Neural cell (in vitro differentiated cells): ENCODE data around the gene IL19. TPM values are rescaled to one million over a fixed set of nuclear protein-coding genes. Genes with fewer than 3 reads are reported as not detected.

ENCODE experiments used
- H2AFZ ChIP-seq: fragments of 200-600, 300-800 bp; sonication (generic), shearing (Covaris generic); 2 replicates; pipeline ENCODE4 v1.6.0; 2014; ENCODE audit warnings: low read depth, mild to moderate bottlenecking, antibody characterized with exemption, low read length, moderate library complexity
- H3F3A ChIP-seq: fragments of 200-600 bp; shearing (Covaris generic); 2 replicates; pipeline ENCODE4 v1.6.1; 2016; ENCODE audit warnings: mild to moderate bottlenecking, moderate library complexity, mixed read lengths, antibody characterized with exemption, low read length; ENCODE audit not compliant: insufficient read depth, poor library complexity, severe bottlenecking
- H3K27ac ChIP-seq: fragments of 200-600, 300-800 bp; sonication (generic), shearing (Covaris generic); 2 replicates; pipeline ENCODE4 v1.5.1; 2014; ENCODE audit warnings: mild to moderate bottlenecking, low read length, moderate library complexity
- H3K27me3 ChIP-seq: fragments of 300-800, 200-600 bp; sonication (generic), shearing (Covaris generic); 2 replicates; pipeline ENCODE4 v1.6.0; 2014; ENCODE audit warnings: mild to moderate bottlenecking, low read depth, low read length, moderate library complexity; ENCODE audit not compliant: insufficient read depth
- H3K36me3 ChIP-seq: fragments of 300-800, 200-600 bp; sonication (generic), shearing (Covaris generic); 2 replicates; pipeline ENCODE4 v1.5.1; 2014; ENCODE audit warnings: mild to moderate bottlenecking, antibody characterized with exemption, low read length, moderate library complexity; ENCODE audit not compliant: insufficient read depth
- H3K4me2 ChIP-seq: fragments of 300-800, 200-600 bp; sonication (generic), shearing (Covaris generic); 2 replicates; pipeline ENCODE4 v1.6.0; 2014; ENCODE audit warnings: mild to moderate bottlenecking, low read length
- H3K4me3 ChIP-seq: fragments of 300-800, 200-600 bp; sonication (generic), shearing (Covaris generic); 2 replicates; pipeline ENCODE4 v1.5.1; 2014; ENCODE audit warnings: mild to moderate bottlenecking, low read length, moderate library complexity
- H3K79me2 ChIP-seq: fragments of 200-600 bp; shearing (Covaris generic); replicated peaks from 2 replicates; pipeline ENCODE4 v1.6.0; 2014; ENCODE audit warnings: mild to moderate bottlenecking, low read length, moderate library complexity; ENCODE audit not compliant: insufficient read depth
- H3K9ac ChIP-seq: fragments of 300-800, 200-600 bp; sonication (generic), shearing (Covaris generic); 2 replicates; pipeline ENCODE4 v1.6.1; 2016; ENCODE audit warnings: mild to moderate bottlenecking, low read length, mixed read lengths
- H3K9me2 ChIP-seq: fragments of 200-600 bp; shearing (Covaris generic); 2 replicates; pipeline ENCODE4 v1.6.1; 2016; ENCODE audit warnings: mild to moderate bottlenecking, low read length, mixed read lengths; ENCODE audit not compliant: insufficient read depth
- H3K9me3 ChIP-seq: fragments of 200-600, 300-800 bp; sonication (generic), shearing (Covaris generic); 2 replicates; pipeline ENCODE4 v1.6.1; 2016; ENCODE audit warnings: mild to moderate bottlenecking, mixed run types, low read length, moderate library complexity, mixed read lengths
- H4K20me1 ChIP-seq: fragments of 200-600 bp; shearing (Covaris generic); 2 replicates; pipeline ENCODE4 v1.6.1; 2016; ENCODE audit warnings: mild to moderate bottlenecking, mixed run types; ENCODE audit not compliant: insufficient read depth
- EP300 ChIP-seq: fragments of 450-650 bp; conservative IDR thresholded peaks from 2 replicates; pipeline ENCODE4 v1.6.1; 2014; ENCODE audit warnings: antibody characterized with exemption, mild to moderate bottlenecking, moderate library complexity; ENCODE audit not compliant: poor library complexity, severe bottlenecking
- EZH2 ChIP-seq: fragments of 200-600, 300-800 bp; shearing (Covaris generic), sonication (generic); IDR thresholded peaks from 2 replicates; pipeline ENCODE4 v1.6.1; 2014; ENCODE audit warnings: antibody characterized with exemption, low read length, borderline replicate concordance, mild to moderate bottlenecking; ENCODE audit not compliant: insufficient read depth, poor library complexity, severe bottlenecking
- MXI1 ChIP-seq: fragments of 450-650 bp; conservative IDR thresholded peaks from 2 replicates; pipeline ENCODE4 v1.6.1; 2014; ENCODE audit warnings: antibody characterized with exemption, mild to moderate bottlenecking; ENCODE audit not compliant: poor library complexity, severe bottlenecking
- POLR2AphosphoS5 ChIP-seq: IDR thresholded peaks from 2 replicates; pipeline ENCODE4 v1.6.1; 2012
- RAD21 ChIP-seq: fragments of 450-650 bp; conservative IDR thresholded peaks from 2 replicates; pipeline ENCODE4 v1.6.1; 2014; ENCODE audit warnings: antibody characterized with exemption, mild to moderate bottlenecking, moderate library complexity
- SMC3 ChIP-seq: fragments of 450-650 bp; conservative IDR thresholded peaks from 2 replicates; pipeline ENCODE4 v1.6.1; 2014; ENCODE audit warnings: antibody characterized with exemption, mild to moderate bottlenecking, moderate library complexity; ENCODE audit not compliant: poor library complexity
- TAF1 ChIP-seq: IDR thresholded peaks from 2 replicates; pipeline ENCODE4 v1.6.1; 2012; ENCODE audit warnings: low read depth
- polyA plus RNA-seq: library from polyadenylated mRNA; depleted of rRNA; stranded (reverse); fragments of >200 nt; gene quantifications from 2 replicates; pipeline ENCODE4 v1.2.3, GENCODE V29; 2014
- TF ChIP-seq, protein P1 (sequence below): IDR thresholded peaks from 2 replicates; pipeline ENCODE4 v1.6.1; 2012; ENCODE audit warnings: borderline replicate concordance
- TF ChIP-seq, protein P2 (sequence below): fragments of 450-650 bp; IDR thresholded peaks from 2 replicates; pipeline ENCODE4 v1.5.1; 2014; ENCODE audit warnings: antibody characterized with exemption, mild to moderate bottlenecking, moderate library complexity; ENCODE audit not compliant: poor library complexity, severe bottlenecking

Gene IL19
- polyA plus RNA-seq, 1 donor from 2014 or later = not detected

- TF ChIP-seq, protein P1, sequence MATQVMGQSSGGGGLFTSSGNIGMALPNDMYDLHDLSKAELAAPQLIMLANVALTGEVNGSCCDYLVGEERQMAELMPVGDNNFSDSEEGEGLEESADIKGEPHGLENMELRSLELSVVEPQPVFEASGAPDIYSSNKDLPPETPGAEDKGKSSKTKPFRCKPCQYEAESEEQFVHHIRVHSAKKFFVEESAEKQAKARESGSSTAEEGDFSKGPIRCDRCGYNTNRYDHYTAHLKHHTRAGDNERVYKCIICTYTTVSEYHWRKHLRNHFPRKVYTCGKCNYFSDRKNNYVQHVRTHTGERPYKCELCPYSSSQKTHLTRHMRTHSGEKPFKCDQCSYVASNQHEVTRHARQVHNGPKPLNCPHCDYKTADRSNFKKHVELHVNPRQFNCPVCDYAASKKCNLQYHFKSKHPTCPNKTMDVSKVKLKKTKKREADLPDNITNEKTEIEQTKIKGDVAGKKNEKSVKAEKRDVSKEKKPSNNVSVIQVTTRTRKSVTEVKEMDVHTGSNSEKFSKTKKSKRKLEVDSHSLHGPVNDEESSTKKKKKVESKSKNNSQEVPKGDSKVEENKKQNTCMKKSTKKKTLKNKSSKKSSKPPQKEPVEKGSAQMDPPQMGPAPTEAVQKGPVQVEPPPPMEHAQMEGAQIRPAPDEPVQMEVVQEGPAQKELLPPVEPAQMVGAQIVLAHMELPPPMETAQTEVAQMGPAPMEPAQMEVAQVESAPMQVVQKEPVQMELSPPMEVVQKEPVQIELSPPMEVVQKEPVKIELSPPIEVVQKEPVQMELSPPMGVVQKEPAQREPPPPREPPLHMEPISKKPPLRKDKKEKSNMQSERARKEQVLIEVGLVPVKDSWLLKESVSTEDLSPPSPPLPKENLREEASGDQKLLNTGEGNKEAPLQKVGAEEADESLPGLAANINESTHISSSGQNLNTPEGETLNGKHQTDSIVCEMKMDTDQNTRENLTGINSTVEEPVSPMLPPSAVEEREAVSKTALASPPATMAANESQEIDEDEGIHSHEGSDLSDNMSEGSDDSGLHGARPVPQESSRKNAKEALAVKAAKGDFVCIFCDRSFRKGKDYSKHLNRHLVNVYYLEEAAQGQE = no peak
- no peak for TF ChIP-seq EZH2
- TF ChIP-seq SMC3 = no peak
- TF ChIP-seq, protein P2, sequence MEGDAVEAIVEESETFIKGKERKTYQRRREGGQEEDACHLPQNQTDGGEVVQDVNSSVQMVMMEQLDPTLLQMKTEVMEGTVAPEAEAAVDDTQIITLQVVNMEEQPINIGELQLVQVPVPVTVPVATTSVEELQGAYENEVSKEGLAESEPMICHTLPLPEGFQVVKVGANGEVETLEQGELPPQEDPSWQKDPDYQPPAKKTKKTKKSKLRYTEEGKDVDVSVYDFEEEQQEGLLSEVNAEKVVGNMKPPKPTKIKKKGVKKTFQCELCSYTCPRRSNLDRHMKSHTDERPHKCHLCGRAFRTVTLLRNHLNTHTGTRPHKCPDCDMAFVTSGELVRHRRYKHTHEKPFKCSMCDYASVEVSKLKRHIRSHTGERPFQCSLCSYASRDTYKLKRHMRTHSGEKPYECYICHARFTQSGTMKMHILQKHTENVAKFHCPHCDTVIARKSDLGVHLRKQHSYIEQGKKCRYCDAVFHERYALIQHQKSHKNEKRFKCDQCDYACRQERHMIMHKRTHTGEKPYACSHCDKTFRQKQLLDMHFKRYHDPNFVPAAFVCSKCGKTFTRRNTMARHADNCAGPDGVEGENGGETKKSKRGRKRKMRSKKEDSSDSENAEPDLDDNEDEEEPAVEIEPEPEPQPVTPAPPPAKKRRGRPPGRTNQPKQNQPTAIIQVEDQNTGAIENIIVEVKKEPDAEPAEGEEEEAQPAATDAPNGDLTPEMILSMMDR = no peak
- TF ChIP-seq EP300 = no peak
- no peak for TF ChIP-seq MXI1
- no peak for TF ChIP-seq POLR2AphosphoS5
- TF ChIP-seq TAF1 = no peak
- no peak for TF ChIP-seq RAD21
- no peak overlapping the region for H3K27ac ChIP-seq
- no peaks in the 10 kb centered on the region for H3K27me3 ChIP-seq
- H3K79me2 ChIP-seq = no peaks in the 10 kb centered on the region
- no peaks in the 10 kb centered on the region for H4K20me1 ChIP-seq
- H3K36me3 ChIP-seq = no peaks in the 10 kb centered on the region
- no peaks in the 10 kb centered on the region for H3K9me2 ChIP-seq
- no peaks in the 10 kb centered on the region for H3K9me3 ChIP-seq
- H3K4me3 ChIP-seq = no peak overlapping the region
- no peaks in the 10 kb centered on the region for H3F3A ChIP-seq
- no peak overlapping the region for H3K9ac ChIP-seq
- H3K4me2 ChIP-seq = no peak overlapping the region
- no peak overlapping the region for H2AFZ ChIP-seq
Measured at GRCh38 chr1:206787891-206788290, 17.3 kb downstream of the IL19 start.

DNA sequence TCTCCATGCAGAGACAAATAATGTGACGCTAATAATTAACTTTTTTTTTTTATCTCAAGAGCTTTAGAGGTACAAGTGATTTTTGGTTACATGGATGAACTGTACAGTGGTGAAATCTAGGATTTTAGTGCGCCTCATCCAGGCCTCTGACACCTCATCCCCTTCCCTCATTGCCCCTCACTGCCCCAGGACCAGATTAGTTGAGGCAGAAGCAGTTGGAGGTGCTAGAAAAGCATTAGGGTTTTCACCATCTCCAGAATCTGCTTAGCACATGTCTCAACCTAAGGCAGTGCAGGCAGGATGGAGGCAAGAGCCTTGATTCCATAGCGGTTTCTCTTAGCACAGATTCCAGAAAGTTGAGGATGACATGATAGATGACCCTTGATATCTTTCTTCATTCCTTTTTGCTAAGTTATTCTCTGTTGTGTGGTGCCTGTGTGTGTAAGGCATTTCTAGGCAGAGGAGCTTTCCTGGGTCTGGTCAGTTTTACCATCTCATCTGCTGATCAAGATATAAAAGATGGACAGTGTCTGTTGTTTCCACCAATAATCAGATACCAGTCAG is 18.0 kb downstream of the IL19 start:
- Histone ChIP-seq H2AFZ (no peak overlapping the region), H3K79me2 (no peaks in the 10 kb centered on the region), H3F3A (no peaks in the 10 kb centered on the region), H3K9me3 (no peaks in the 10 kb centered on the region), H3K36me3 (no peaks in the 10 kb centered on the region), H3K9ac (no peak overlapping the region), H3K4me2 (no peak overlapping the region), H3K4me3 (no peak overlapping the region), H3K9me2 (no peaks in the 10 kb centered on the region), H3K27me3 (no peaks in the 10 kb centered on the region), H4K20me1 (no peaks in the 10 kb centered on the region), H3K27ac (no peak overlapping the region)
- TF ChIP-seq POLR2AphosphoS5 = no peak
- no peak for TF ChIP-seq SMC3
- TF ChIP-seq, protein P2 = no peak
- no peak for TF ChIP-seq RAD21
- TF ChIP-seq, protein P1 = no peak
